Activated T-helper 17 cell treated with anti-CD3 and anti-CD28 coated beads, Interleukin-2, amount 50 U/mL, for 72 hours (primary cell): ENCODE measurements around the gene FEM1C. TPM values are rescaled to one million over a fixed set of nuclear protein-coding genes. Genes with fewer than 3 reads are reported as not detected.

Source experiments
- ATAC-seq: fragments of 150-1000 bp; cut with Tn5 transposase; replicated peaks from 2 replicates; pipeline ENCODE4 v1.10.0; 2021; ENCODE audit warnings: mild to moderate bottlenecking, moderate library complexity
- H3K27ac Mint-ChIP-seq: one replicate; pipeline ENCODE4 v1.8.0; 2022; ENCODE audit warnings: mixed read lengths
- H3K27me3 Mint-ChIP-seq: one replicate; pipeline ENCODE4 v1.8.0; 2022; ENCODE audit warnings: mixed read lengths
- H3K36me3 Mint-ChIP-seq: one replicate; pipeline ENCODE4 v1.8.0; 2022; ENCODE audit warnings: low read depth, mild to moderate bottlenecking, mixed read lengths
- H3K4me1 Mint-ChIP-seq: one replicate; pipeline ENCODE4 v1.8.0; 2022; ENCODE audit warnings: mixed read lengths
- H3K4me3 Mint-ChIP-seq: one replicate; pipeline ENCODE4 v1.8.0; 2022; ENCODE audit warnings: mild to moderate bottlenecking, mixed read lengths
- H3K9me3 Mint-ChIP-seq: one replicate; pipeline ENCODE4 v1.8.0; 2022; ENCODE audit warnings: mixed read lengths
- total RNA-seq, 2 donors: library from RNA; stranded (reverse); gene quantifications; one replicate each; pipeline ENCODE4 v1.2.3, GENCODE V29; 2022

The FEM1C gene
- total RNA-seq, 2 donors from 2014 or later: 14.2 to 33.7 TPM

- ATAC-seq: no peak
- no peak overlapping the region for H3K4me3 Mint-ChIP-seq
Observed at GRCh38 chr5:115573133-115573532, 28.6 kb upstream of the FEM1C start.

GRCh38 chr5:115571441-115571878, 26.9 kb upstream of the FEM1C start:
- no peaks in the 10 kb centered on the region for H3K27me3 Mint-ChIP-seq
- no peaks in the 10 kb centered on the region for H3K9me3 Mint-ChIP-seq
- H3K36me3 Mint-ChIP-seq: no peaks in the 10 kb centered on the region
- ATAC-seq: no peak
- H3K4me3 Mint-ChIP-seq: no peak overlapping the region
- no peak overlapping the region for H3K27ac Mint-ChIP-seq
- H3K4me1 Mint-ChIP-seq: peaks cover 5% of the 10 kb centered on the region

More at GRCh38 chr5:115573133-115573532, 28.6 kb upstream of the FEM1C start:
- Mint-ChIP-seq H3K9me3 (no peaks in the 10 kb centered on the region), H3K27ac (no peak overlapping the region), H3K36me3 (no peaks in the 10 kb centered on the region), H3K4me1 (peaks cover 5% of the 10 kb centered on the region), H3K27me3 (no peaks in the 10 kb centered on the region)

- no peak overlapping the region for H3K4me3 Mint-ChIP-seq
- H3K27me3 Mint-ChIP-seq: peaks cover 4% of the 10 kb centered on the region
- no peak for ATAC-seq
- H3K27ac Mint-ChIP-seq: no peak overlapping the region
- H3K36me3 Mint-ChIP-seq: no peaks in the 10 kb centered on the region
- H3K9me3 Mint-ChIP-seq: no peaks in the 10 kb centered on the region
- no peaks in the 10 kb centered on the region for H3K4me1 Mint-ChIP-seq
Observed at GRCh38 chr5:115568668-115569067, 24.1 kb upstream of the FEM1C start.

GRCh38 chr5:115565233-115565632, 20.7 kb upstream of the FEM1C start:
- no peaks in the 10 kb centered on the region for H3K36me3 Mint-ChIP-seq
- H3K27ac Mint-ChIP-seq: no peak overlapping the region
- peaks cover 4% of the 10 kb centered on the region for H3K9me3 Mint-ChIP-seq
- peaks cover 17% of the 10 kb centered on the region for H3K27me3 Mint-ChIP-seq
- no peak overlapping the region for H3K4me3 Mint-ChIP-seq
- no peaks in the 10 kb centered on the region for H3K4me1 Mint-ChIP-seq
- ATAC-seq: no peak

- no peak overlapping the region for H3K4me3 Mint-ChIP-seq
- no peaks in the 10 kb centered on the region for H3K36me3 Mint-ChIP-seq
- peaks cover 24% of the 10 kb centered on the region for H3K27me3 Mint-ChIP-seq
- H3K9me3 Mint-ChIP-seq: peaks cover 4% of the 10 kb centered on the region
- no peak overlapping the region for H3K27ac Mint-ChIP-seq
- ATAC-seq: no peak
- no peaks in the 10 kb centered on the region for H3K4me1 Mint-ChIP-seq
Observed at GRCh38 chr5:115561176-115561575, 16.6 kb upstream of the FEM1C start.

GRCh38 chr5:115559524-115559923, 14.9 kb upstream of the FEM1C start:
- no peaks in the 10 kb centered on the region for H3K4me1 Mint-ChIP-seq
- no peak overlapping the region for H3K27ac Mint-ChIP-seq
- H3K36me3 Mint-ChIP-seq: no peaks in the 10 kb centered on the region
- ATAC-seq: peak; percentile 29
- H3K9me3 Mint-ChIP-seq: peaks cover 4% of the 10 kb centered on the region
- H3K27me3 Mint-ChIP-seq: peaks cover 23% of the 10 kb centered on the region
- H3K4me3 Mint-ChIP-seq: no peak overlapping the region

GRCh38 chr5:115558388-115558956, 13.9 kb upstream of the FEM1C start:
- peaks cover 21% of the 10 kb centered on the region for H3K27me3 Mint-ChIP-seq
- no peaks in the 10 kb centered on the region for H3K36me3 Mint-ChIP-seq
- no peak for ATAC-seq
- H3K4me1 Mint-ChIP-seq: no peaks in the 10 kb centered on the region
- H3K9me3 Mint-ChIP-seq: peaks cover 4% of the 10 kb centered on the region
- H3K27ac Mint-ChIP-seq: no peak overlapping the region
- H3K4me3 Mint-ChIP-seq: no peak overlapping the region

- H3K4me3 Mint-ChIP-seq: no peak overlapping the region
- H3K9me3 Mint-ChIP-seq: peaks cover 4% of the 10 kb centered on the region
- H3K36me3 Mint-ChIP-seq: no peaks in the 10 kb centered on the region
- H3K27ac Mint-ChIP-seq: no peak overlapping the region
- H3K27me3 Mint-ChIP-seq: peaks cover 15% of the 10 kb centered on the region
- ATAC-seq: no peak
- no peaks in the 10 kb centered on the region for H3K4me1 Mint-ChIP-seq
Observed at GRCh38 chr5:115557667-115558387, 13.3 kb upstream of the FEM1C start.

GRCh38 chr5:115556276-115556675, 11.7 kb upstream of the FEM1C start:
- H3K27ac Mint-ChIP-seq: no peak overlapping the region
- peaks cover 2% of the 10 kb centered on the region for H3K9me3 Mint-ChIP-seq
- no peaks in the 10 kb centered on the region for H3K4me1 Mint-ChIP-seq
- peaks cover 21% of the 10 kb centered on the region for H3K27me3 Mint-ChIP-seq
- ATAC-seq: no peak
- no peak overlapping the region for H3K4me3 Mint-ChIP-seq
- no peaks in the 10 kb centered on the region for H3K36me3 Mint-ChIP-seq

- no peaks in the 10 kb centered on the region for H3K36me3 Mint-ChIP-seq
- H3K4me1 Mint-ChIP-seq: no peaks in the 10 kb centered on the region
- no peak for ATAC-seq
- H3K9me3 Mint-ChIP-seq: no peaks in the 10 kb centered on the region
- H3K27me3 Mint-ChIP-seq: peaks cover 17% of the 10 kb centered on the region
- no peak overlapping the region for H3K4me3 Mint-ChIP-seq
- no peak overlapping the region for H3K27ac Mint-ChIP-seq
Observed at GRCh38 chr5:115555084-115555633, 10.6 kb upstream of the FEM1C start.

GRCh38 chr5:115553082-115553481, 8.5 kb upstream of the FEM1C start:
- H3K27ac Mint-ChIP-seq: no peak overlapping the region
- peaks cover 12% of the 10 kb centered on the region for H3K27me3 Mint-ChIP-seq
- no peaks in the 10 kb centered on the region for H3K4me1 Mint-ChIP-seq
- H3K36me3 Mint-ChIP-seq: no peaks in the 10 kb centered on the region
- no peak for ATAC-seq
- H3K9me3 Mint-ChIP-seq: no peaks in the 10 kb centered on the region
- no peak overlapping the region for H3K4me3 Mint-ChIP-seq

- no peaks in the 10 kb centered on the region for H3K4me1 Mint-ChIP-seq
Observed at GRCh38 chr5:115551415-115551814, 6.8 kb upstream of the FEM1C start.

GRCh38 chr5:115549154-115549553, 4.6 kb upstream of the FEM1C start:
- Mint-ChIP-seq H3K27me3 (peaks cover 9% of the 10 kb centered on the region), H3K36me3 (peaks cover 9% of the 10 kb centered on the region), H3K4me3 (no peak overlapping the region), H3K9me3 (no peaks in the 10 kb centered on the region), H3K27ac (no peak overlapping the region), H3K4me1 (no peaks in the 10 kb centered on the region)
- ATAC-seq: no peak

More at GRCh38 chr5:115551415-115551814, 6.8 kb upstream of the FEM1C start:
- Mint-ChIP-seq H3K27ac (no peak overlapping the region), H3K36me3 (no peaks in the 10 kb centered on the region), H3K27me3 (peaks cover 12% of the 10 kb centered on the region), H3K4me3 (no peak overlapping the region), H3K9me3 (no peaks in the 10 kb centered on the region)
- ATAC-seq: no peak

- H3K4me1 Mint-ChIP-seq: no peaks in the 10 kb centered on the region
- H3K36me3 Mint-ChIP-seq: peaks cover 14% of the 10 kb centered on the region
- peaks cover 9% of the 10 kb centered on the region for H3K27me3 Mint-ChIP-seq
- ATAC-seq: no peak
- no peak overlapping the region for H3K4me3 Mint-ChIP-seq
- H3K9me3 Mint-ChIP-seq: no peaks in the 10 kb centered on the region
- H3K27ac Mint-ChIP-seq: no peak overlapping the region
Observed at GRCh38 chr5:115548683-115549082, 4.1 kb upstream of the FEM1C start.

GRCh38 chr5:115545351-115545882, 842 bp upstream of the FEM1C start:
- no peak for ATAC-seq
- Mint-ChIP-seq H3K36me3 (peaks cover 47% of the 10 kb centered on the region), H3K9me3 (no peaks in the 10 kb centered on the region), H3K27ac (peak overlapping the region; percentile 97), H3K4me3 (peak overlapping the region; percentile 93), H3K27me3 (no peaks in the 10 kb centered on the region), H3K4me1 (peaks cover 8% of the 10 kb centered on the region)
